ENCODE data around the gene NAPSA.

Gene NAPSA

GRCh38 chr19:50314724-50315708, 50.4 kb downstream of the NAPSA start:
- DNase-seq (ENCODE audit: low spot score): no peak

- no peak for DNase-seq (ENCODE audit: low spot score)
These were observed 51.5 kb downstream of the NAPSA start for GRCh38 chr19:50313812-50314536.

- DNase-seq (ENCODE audit: low spot score): no peak
These were observed 52.2 kb downstream of the NAPSA start for GRCh38 chr19:50312967-50313811.

- DNase-seq (ENCODE audit: low spot score): no peak
These were observed 53.5 kb downstream of the NAPSA start for GRCh38 chr19:50311723-50312635.

- DNase-seq (ENCODE audit: low spot score): no peak
These were observed 54.5 kb downstream of the NAPSA start for GRCh38 chr19:50310759-50311465.

GRCh38 chr19:50309396-50310125, 55.9 kb downstream of the NAPSA start:
- DNase-seq (ENCODE audit: low spot score): no peak

GRCh38 chr19:50308991-50309390, 56.4 kb downstream of the NAPSA start:
- no peak for DNase-seq (ENCODE audit: low spot score)

Measured in activated CD4-positive, alpha-beta T cell treated with anti-CD3 and anti-CD28 coated beads, Interleukin-2, Interleukin-4, amounts not matched to agents 100 ng/mL and 50 ng/mL, durations not matched to agents 16 hours and 8 hours (primary cell).